Ishikawa (cell line): Measurements from ENCODE around the gene HIVEP2.

Experiments
- CEBPB ChIP-seq: IDR thresholded peaks from 2 replicates; pipeline ENCODE4 v1.6.1; 2012
- EP300 ChIP-seq: IDR thresholded peaks from 2 replicates; pipeline ENCODE4 v1.6.1; 2012; ENCODE audit warnings: borderline replicate concordance
- FOXM1 ChIP-seq: IDR thresholded peaks from 2 replicates; pipeline ENCODE4 v1.6.1; 2012; ENCODE audit warnings: low read depth, borderline replicate concordance
- MAX ChIP-seq: IDR thresholded peaks from 2 replicates; pipeline ENCODE4 v1.6.1; 2012
- YY1 ChIP-seq: IDR thresholded peaks from 2 replicates; pipeline ENCODE4 v1.6.1; 2012; ENCODE audit warnings: low read depth
- TF ChIP-seq, protein P1 (sequence below): IDR thresholded peaks from 2 replicates; pipeline ENCODE4 v1.6.1; 2012; ENCODE audit warnings: low read depth, mild to moderate bottlenecking

GRCh38 chr6:142712231-142712630 lies 232.7 kb downstream of the HIVEP2 start:
- TF ChIP-seq, protein P1, sequence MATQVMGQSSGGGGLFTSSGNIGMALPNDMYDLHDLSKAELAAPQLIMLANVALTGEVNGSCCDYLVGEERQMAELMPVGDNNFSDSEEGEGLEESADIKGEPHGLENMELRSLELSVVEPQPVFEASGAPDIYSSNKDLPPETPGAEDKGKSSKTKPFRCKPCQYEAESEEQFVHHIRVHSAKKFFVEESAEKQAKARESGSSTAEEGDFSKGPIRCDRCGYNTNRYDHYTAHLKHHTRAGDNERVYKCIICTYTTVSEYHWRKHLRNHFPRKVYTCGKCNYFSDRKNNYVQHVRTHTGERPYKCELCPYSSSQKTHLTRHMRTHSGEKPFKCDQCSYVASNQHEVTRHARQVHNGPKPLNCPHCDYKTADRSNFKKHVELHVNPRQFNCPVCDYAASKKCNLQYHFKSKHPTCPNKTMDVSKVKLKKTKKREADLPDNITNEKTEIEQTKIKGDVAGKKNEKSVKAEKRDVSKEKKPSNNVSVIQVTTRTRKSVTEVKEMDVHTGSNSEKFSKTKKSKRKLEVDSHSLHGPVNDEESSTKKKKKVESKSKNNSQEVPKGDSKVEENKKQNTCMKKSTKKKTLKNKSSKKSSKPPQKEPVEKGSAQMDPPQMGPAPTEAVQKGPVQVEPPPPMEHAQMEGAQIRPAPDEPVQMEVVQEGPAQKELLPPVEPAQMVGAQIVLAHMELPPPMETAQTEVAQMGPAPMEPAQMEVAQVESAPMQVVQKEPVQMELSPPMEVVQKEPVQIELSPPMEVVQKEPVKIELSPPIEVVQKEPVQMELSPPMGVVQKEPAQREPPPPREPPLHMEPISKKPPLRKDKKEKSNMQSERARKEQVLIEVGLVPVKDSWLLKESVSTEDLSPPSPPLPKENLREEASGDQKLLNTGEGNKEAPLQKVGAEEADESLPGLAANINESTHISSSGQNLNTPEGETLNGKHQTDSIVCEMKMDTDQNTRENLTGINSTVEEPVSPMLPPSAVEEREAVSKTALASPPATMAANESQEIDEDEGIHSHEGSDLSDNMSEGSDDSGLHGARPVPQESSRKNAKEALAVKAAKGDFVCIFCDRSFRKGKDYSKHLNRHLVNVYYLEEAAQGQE, result no peak
- TF ChIP-seq MAX (no peak), YY1 (no peak), EP300 (no peak), CEBPB (no peak), FOXM1 (no peak)
